H1 (cell line): ENCODE results near the gene KCTD4. TPM values are rescaled to one million over a fixed set of nuclear protein-coding genes. Genes with fewer than 3 reads are reported as not detected.

ENCODE experiments used
- CTCF ChIA-PET: fragments of 300-600 bp; sonication (Branson Sonifier 250); formaldehyde crosslinking; loops from one replicate; lab custom pipeline; 2021; ENCODE audit not compliant: partially characterized antibody; lab: Charles Lee
- POLR2A ChIA-PET: fragments of 300-600 bp; sonication (Branson Sonifier 250); formaldehyde crosslinking; loops from one replicate; lab custom pipeline; 2021; ENCODE audit warnings: inconsistent platforms; ENCODE audit not compliant: partially characterized antibody; lab: Charles Lee
- DNase-seq, 2 experiments: peaks; one replicate each; pipeline versions ENCODE4 v3.0.0 to v3.0.0-alpha.2; 2010 to 2022; ENCODE audit warnings: low spot score in 2 of 2, low read depth in 1 of 2, mixed read lengths in 1 of 2
- FAIRE-seq: peaks from 2 replicates; lab custom pipeline; 2011; peaks lifted over from hg19 to GRCh38; lab: Jason Lieb, UNC
- H2AFZ ChIP-seq: 2 replicates; pipeline ENCODE4 v1.8.1; 2012; ENCODE audit warnings: low read length, inconsistent platforms
- H2AK5ac ChIP-seq: 2 replicates; pipeline ENCODE4 v1.6.1; 2013; ENCODE audit warnings: low read depth, low read length
- H2BK120ac ChIP-seq: replicated peaks from 2 replicates; pipeline ENCODE3; 2013; ENCODE audit warnings: low read depth, low read length, inconsistent platforms
- H2BK12ac ChIP-seq: 2 replicates; pipeline ENCODE4 v1.6.1; 2013; ENCODE audit warnings: low read depth, low read length
- H2BK15ac ChIP-seq: 2 replicates; pipeline ENCODE4 v1.6.1; 2013; ENCODE audit warnings: low read length
- H2BK20ac ChIP-seq: 2 replicates; pipeline ENCODE4 v1.6.1; 2013; ENCODE audit warnings: low read length
- H2BK5ac ChIP-seq: 2 replicates; pipeline ENCODE4 v1.6.1; 2013; ENCODE audit warnings: low read depth, low read length
- H3K14ac ChIP-seq: 2 replicates; pipeline ENCODE4 v1.6.1; 2013; ENCODE audit warnings: inconsistent platforms; ENCODE audit not compliant: insufficient read length
- H3K18ac ChIP-seq: 2 replicates; pipeline ENCODE4 v1.6.1; 2013; ENCODE audit warnings: low read length; ENCODE audit errors: extremely low read depth
- H3K23ac ChIP-seq: 2 replicates; pipeline ENCODE4 v1.6.1; 2013; ENCODE audit warnings: inconsistent platforms; ENCODE audit not compliant: insufficient read length
- H3K23me2 ChIP-seq: 2 replicates; pipeline ENCODE4 v1.6.1; 2013; ENCODE audit warnings: low read depth, low read length
- H3K27ac ChIP-seq: 2 replicates; pipeline ENCODE4 v1.6.1; 2011; ENCODE audit warnings: low read depth, low read length, inconsistent platforms
- H3K27me3 ChIP-seq, 4 experiments: replicated peaks in 1 of 4; 1 replicate in 1 of 4; 2 replicates in 3 of 4; pipeline versions ENCODE4 v1.6.1 to v1.8.1; 2011 to 2013; ENCODE audit warnings: low read length in 3 of 4, mild to moderate bottlenecking in 3 of 4, inconsistent platforms in 2 of 4, mixed read lengths in 2 of 4, moderate library complexity in 1 of 4; ENCODE audit not compliant: control insufficient read depth in 3 of 4, insufficient read depth in 3 of 4; ENCODE audit errors: extremely low read depth in 1 of 4
- H3K36me3 ChIP-seq, 4 experiments: 2 replicates each; pipeline versions ENCODE4 v1.6.1 to v1.8.1; 2011 to 2013; ENCODE audit warnings: mild to moderate bottlenecking in 4 of 4, low read length in 3 of 4, moderate library complexity in 2 of 4, control low read depth in 1 of 4, inconsistent platforms in 1 of 4; ENCODE audit not compliant: insufficient read depth in 4 of 4, control insufficient read depth in 2 of 4
- H3K4ac ChIP-seq: replicated peaks from 2 replicates; pipeline ENCODE3; 2013; ENCODE audit warnings: low read length, low read depth, mixed read lengths, inconsistent platforms; ENCODE audit not compliant: insufficient read length
- H3K4me1 ChIP-seq, 4 experiments: replicated peaks in 1 of 4; 1 replicate in 1 of 4; 2 replicates in 3 of 4; pipeline versions ENCODE4 v1.6.1 to v1.8.1; 2011 to 2013; ENCODE audit warnings: low read length in 3 of 4, inconsistent platforms in 2 of 4, mixed read lengths in 1 of 4; ENCODE audit not compliant: insufficient read depth in 4 of 4, control insufficient read depth in 3 of 4
- H3K4me2 ChIP-seq, 2 experiments: 2 replicates each; pipeline versions ENCODE4 v1.6.1 to v1.8.1; 2011 to 2013; ENCODE audit warnings: low read depth in 2 of 2, low read length in 2 of 2, control low read depth in 1 of 2, inconsistent platforms in 1 of 2, mild to moderate bottlenecking in 1 of 2; ENCODE audit not compliant: insufficient read depth in 1 of 2
- H3K4me3 ChIP-seq, 4 experiments: fragments of 200-600, 300-600 bp in 1 of 4; sonication (generic), shearing (Covaris generic), sonication (Bioruptor Twin) in 1 of 4; 2 replicates each; pipeline versions ENCODE4 v1.5.1 to v1.8.1; 2011 to 2016; ENCODE audit warnings: low read length in 4 of 4, low read depth in 3 of 4, control low read depth in 2 of 4, inconsistent platforms in 2 of 4, mild to moderate bottlenecking in 2 of 4, mixed read lengths in 1 of 4, moderate library complexity in 1 of 4; ENCODE audit not compliant: insufficient read depth in 2 of 4; ENCODE audit errors: extremely low read depth in 1 of 4
- H3K56ac ChIP-seq: replicated peaks from 2 replicates; pipeline ENCODE3; 2013; ENCODE audit warnings: low read depth, mild to moderate bottlenecking, mixed read lengths, low read length, inconsistent platforms; ENCODE audit not compliant: insufficient read length
- H3K79me1 ChIP-seq: 2 replicates; pipeline ENCODE4 v1.6.1; 2013; ENCODE audit warnings: low read depth, low read length, control low read depth
- H3K79me2 ChIP-seq, 2 experiments: 2 replicates each; pipeline versions ENCODE4 v1.6.1 to v1.8.1; 2012 to 2013; ENCODE audit warnings: low read length in 2 of 2, mild to moderate bottlenecking in 2 of 2, inconsistent platforms in 1 of 2; ENCODE audit not compliant: insufficient read depth in 2 of 2, control insufficient read depth in 1 of 2
- H3K9ac ChIP-seq, 4 experiments: replicated peaks in 1 of 4; 1 replicate in 1 of 4; 2 replicates in 3 of 4; pipeline versions ENCODE4 v1.6.1 to v1.8.1; 2011 to 2013; ENCODE audit warnings: low read depth in 3 of 4, low read length in 3 of 4, control low read depth in 2 of 4, mild to moderate bottlenecking in 2 of 4, moderate library complexity in 2 of 4, inconsistent platforms in 1 of 4; ENCODE audit errors: extremely low read depth in 1 of 4
- H3K9me3 ChIP-seq, 2 experiments: 2 replicates each; pipeline versions ENCODE4 v1.6.1 to v1.8.1; 2012 to 2013; ENCODE audit warnings: mild to moderate bottlenecking in 2 of 2, moderate library complexity in 2 of 2, control low read depth in 1 of 2, inconsistent platforms in 1 of 2, low read depth in 1 of 2, low read length in 1 of 2, mixed read lengths in 1 of 2; ENCODE audit not compliant: insufficient read depth in 2 of 2
- H4K20me1 ChIP-seq, 2 experiments: replicated peaks in 1 of 2; 2 replicates each; pipeline versions ENCODE3 to v1.8.1; 2011 to 2013; ENCODE audit warnings: inconsistent platforms in 2 of 2, low read length in 2 of 2, mild to moderate bottlenecking in 1 of 2; ENCODE audit not compliant: insufficient read depth in 2 of 2, control insufficient read depth in 1 of 2
- H4K5ac ChIP-seq: 2 replicates; pipeline ENCODE4 v1.6.1; 2013; ENCODE audit warnings: low read length, low read depth, mixed read lengths, inconsistent platforms; ENCODE audit not compliant: insufficient read length
- H4K8ac ChIP-seq: 2 replicates; pipeline ENCODE4 v1.8.0; 2013; ENCODE audit warnings: mild to moderate bottlenecking, moderate library complexity, low read length, inconsistent platforms; ENCODE audit not compliant: insufficient read depth; ENCODE audit errors: extremely low read depth
- H4K91ac ChIP-seq: replicated peaks from 2 replicates; pipeline ENCODE3; 2013; ENCODE audit warnings: low read length, mixed read lengths, inconsistent platforms; ENCODE audit not compliant: insufficient read length
- CEBPB ChIP-seq: IDR thresholded peaks from 2 replicates; pipeline ENCODE4 v1.6.1; 2012; ENCODE audit warnings: low read depth, low read length
- HDAC6 ChIP-seq: IDR thresholded peaks from one replicate; pipeline ENCODE4 v1.7.1; 2012; ENCODE audit warnings: low read depth, mild to moderate bottlenecking, inconsistent platforms, low read length, moderate library complexity
- KDM1A ChIP-seq: fragments of 200-600, 300-600 bp; sonication (generic); IDR thresholded peaks from 2 replicates; pipeline ENCODE4 v1.7.1; 2016; ENCODE audit warnings: mild to moderate bottlenecking, low read length, borderline replicate concordance
- RNF2 ChIP-seq: fragments of 200-900, 300-1000 bp; sonication (generic); IDR thresholded peaks from 2 replicates; pipeline ENCODE4 v1.7.1; 2016; ENCODE audit warnings: borderline replicate concordance, low read depth, mild to moderate bottlenecking, antibody characterized with exemption, low read length; ENCODE audit not compliant: poor library complexity, severe bottlenecking; ENCODE audit errors: missing control alignments
- SIRT6 ChIP-seq: IDR thresholded peaks from one replicate; pipeline ENCODE4 v1.7.1; 2012; ENCODE audit warnings: low read length, inconsistent platforms
- WGBS, 2 experiments: shearing (Covaris generic) in 1 of 2; methylation state at CpG; one replicate each; pipeline versions ENCODE4 v1.1.6 to v1.1.7; 2013 to 2015; ENCODE audit warnings: low lambda C conversion rate in 2 of 2, mixed read lengths in 2 of 2, inconsistent platforms in 1 of 2, low coverage in 1 of 2, missing lambda C conversion rate in 1 of 2; ENCODE audit not compliant: insufficient replicate concordance in 2 of 2, insufficient coverage in 1 of 2, insufficient read length in 1 of 2; ENCODE audit errors: extremely low coverage in 1 of 2, missing lambda C conversion rate in 1 of 2; 5-methylcytosine and 5-hydroxymethylcytosine counted together
- polyA plus RNA-seq, 7 experiments: library from polyadenylated mRNA; depleted of rRNA in 3 of 7; stranded (reverse) in 5 of 7; unstranded in 2 of 7; fragments of >200 nt in 5 of 7; fragments of 200-250 nt in 2 of 7; gene quantifications; 1 replicate in 5 of 7; 2 replicates in 1 of 7; 4 replicates in 1 of 7; pipeline versions ENCODE4 v1.2.1 to v1.2.3, GENCODE V29; 2011 to 2013; ENCODE audit warnings: missing spikeins in 2 of 7, mixed read lengths in 2 of 7
- total RNA-seq: library from RNA; stranded (reverse); fragmentation: NEBNext Ultra II Directional; extraction: Animal tissue kit (Norgen Biotek cat#: 25700); gene quantifications from 2 replicates; pipeline ENCODE4 v1.2.1, GENCODE V29; 2021

Gene KCTD4
- total and polyA plus RNA-seq, 2 of the 8 experiments (the other 6 are each of a cell fraction or from before 2014, with no cell fraction given): not detected

GRCh38 chr13:45222516-45222915, 21.7 kb upstream of the KCTD4 start:
- Histone ChIP-seq H3K36me3 (no peaks in the 10 kb centered on the region), H2BK12ac (no peak overlapping the region), H4K20me1 (no peaks in the 10 kb centered on the region), H3K23ac (no peak overlapping the region), H3K23me2 (no peaks in the 10 kb centered on the region), H3K14ac (no peak overlapping the region), H3K18ac (no peak overlapping the region), H3K4me3 (no peak overlapping the region), H3K9ac (no peak overlapping the region), H3K79me1 (no peaks in the 10 kb centered on the region; the same call in 1 of the 2 replicates), H2BK120ac (no peak overlapping the region), H3K4me1 (peaks cover 0 to 5% (median 4%) of the 10 kb centered on the region in 4 experiments; a peak in 5 of 7 replicates), H2AK5ac (no peak overlapping the region), H3K27ac (no peak overlapping the region), H3K9me3 (no peaks in the 10 kb centered on the region), H4K8ac (no peak overlapping the region), H3K27me3 (no peaks in the 10 kb centered on the region), H3K4me2 (no peak overlapping the region), H2BK20ac (no peak overlapping the region), H2BK5ac (no peak overlapping the region), H3K4ac (no peak overlapping the region), H3K56ac (no peak overlapping the region), H2BK15ac (no peak overlapping the region), H4K91ac (no peak overlapping the region), H3K79me2 (peaks cover 0 to 8% of the 10 kb centered on the region in 2 experiments; a peak in 1 of 4 replicates), H4K5ac (no peak overlapping the region), H2AFZ (no peak overlapping the region)
- WGBS, 2 experiments: 98% methylated on average over 3 of the region's 3 CpGs; no CpG with 5 or more reads in 1 of the 2 experiments
- TF ChIP-seq CEBPB (no peak), SIRT6 (no peak), HDAC6 (no peak), KDM1A (no peak), RNF2 (no peak)
- ChIA-PET POLR2A (interaction anchor here (0.8 kb wide), 1 partner anchor 12 kb away, joined by 3 read pairs; no protein-coding TSS in a partner anchor), CTCF (no interaction called here)
- DNase-seq: no peak
- FAIRE-seq: no peak
